Uterus (tissue), 2 donors: ENCODE data around the gene USP53.

Source experiments
- CTCF ChIP-seq, 4 experiments: fragments of 200-600 bp in 2 of 4; fragments of 450-650 bp in 2 of 4; sonication (generic) in 2 of 4; IDR thresholded peaks; one replicate each; pipeline ENCODE4 v1.5.1; 2016 to 2019; ENCODE audit warnings: antibody characterized with exemption in 4 of 4, mild to moderate bottlenecking in 2 of 4, moderate library complexity in 1 of 4
- POLR2A ChIP-seq, 2 donors: fragments of 450-650 bp; IDR thresholded peaks; one replicate each; pipeline ENCODE4 v1.6.1; 2016; ENCODE audit warnings: antibody characterized with exemption in 2 of 2, mild to moderate bottlenecking in 1 of 2, moderate library complexity in 1 of 2

DNA sequence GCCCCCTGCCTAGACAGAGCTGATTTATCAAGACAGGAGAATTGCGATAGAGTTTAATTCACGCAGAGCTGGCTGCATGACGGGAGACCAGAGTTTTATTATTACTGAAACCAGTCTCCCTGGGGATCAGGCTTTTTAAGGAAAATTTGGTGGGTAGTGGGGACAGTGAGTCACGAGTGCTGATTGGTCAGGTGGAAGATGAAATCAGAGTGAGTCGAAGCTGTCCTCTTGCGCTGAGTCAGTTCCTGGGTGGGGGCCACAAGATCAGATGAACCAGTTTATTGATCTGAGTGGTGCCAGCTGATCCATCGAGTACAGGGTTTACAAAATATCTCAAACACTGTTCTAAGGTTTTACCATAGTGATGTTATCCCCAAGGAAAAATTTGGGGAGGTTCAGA, 40.3 kb upstream of the USP53 start:
- TF ChIP-seq CTCF (IDR thresholded peaks at IDR 0.05) (no peak), POLR2A (IDR thresholded peaks at IDR 0.05) (no peak)
